Adrenal gland (tissue), 12 donors: ENCODE results near the gene TRAPPC10. TPM values are rescaled to one million over a fixed set of nuclear protein-coding genes. Genes with fewer than 3 reads are reported as not detected.

ENCODE experiments used
- DNase-seq, 7 donors: peaks; one replicate each; pipeline ENCODE4 v3.0.0-alpha.2; 2019 to 2020
- H3K27ac ChIP-seq, 5 donors: fragments of 200-600 bp; sonication (generic) in 4 of 5; 1 replicate in 3 of 5; 2 replicates in 2 of 5; pipeline versions ENCODE4 v1.5.1 to v1.8.0; 2016 to 2020; ENCODE audit warnings: mild to moderate bottlenecking in 1 of 5
- H3K27me3 ChIP-seq: fragments of 200-600 bp; 2 replicates; pipeline ENCODE4 v1.8.0; 2021
- H3K36me3 ChIP-seq, 2 donors: fragments of 200-600 bp; replicated peaks in 1 of 2; 1 replicate in 1 of 2; 2 replicates in 1 of 2; pipeline versions ENCODE4 v1.5.1 to v1.8.0; 2018 to 2022
- H3K4me1 ChIP-seq, 2 donors: fragments of 200-600 bp; replicated peaks in 1 of 2; 1 replicate in 1 of 2; 2 replicates in 1 of 2; pipeline versions ENCODE4 v1.5.1 to v1.8.0; 2018 to 2021
- H3K4me3 ChIP-seq, 4 donors: fragments of 200-600 bp; sonication (generic) in 3 of 4; one replicate each; pipeline ENCODE4 v1.5.1; 2016 to 2018
- H3K9me3 ChIP-seq, 3 donors: fragments of 200-600 bp; sonication (generic) in 1 of 3; replicated peaks in 1 of 3; 1 replicate in 2 of 3; 2 replicates in 1 of 3; pipeline versions ENCODE4 v1.5.1 to v1.8.0; 2016 to 2021
- POLR2A ChIP-seq, 2 donors: fragments of 450-650 bp; IDR thresholded peaks; one replicate each; pipeline ENCODE4 v1.6.1; 2017; ENCODE audit warnings: antibody characterized with exemption in 2 of 2, mild to moderate bottlenecking in 2 of 2, moderate library complexity in 1 of 2
- whole genome bisulfite sequencing, 4 donors: extraction: QIAGEN DNeasy Blood & Tissue Kit in 2 of 4; methylation state at CpG; one replicate each; pipeline versions ENCODE4 v1.1.5 to v1.1.7; 2013 to 2017; 5-methylcytosine and 5-hydroxymethylcytosine counted together
- intact Hi-C, 2 donors: fragments of 100-400 bp; cut with DNase I; formaldehyde crosslinking; loops; one replicate each; pipeline versions ENCODE4 v1.14.1 to v1.15.0; 2022 to 2023
- polyA plus RNA-seq, 3 donors: library from polyadenylated mRNA; stranded (reverse); fragments of 200-250 nt in 2 of 3; fragments of 350-450 nt in 1 of 3; fragmentation: Illumina TruSeq in 1 of 3; extraction: RNeasy Lipid Tissue Mini Kit (QIAGEN cat#74804) in 1 of 3; gene quantifications; one replicate each; pipeline ENCODE4 v1.2.3, GENCODE V29; 2013 to 2014
- total RNA-seq, 9 donors: library from RNA; depleted of rRNA in 4 of 9; stranded (reverse); fragments of >200 nt in 4 of 9; fragments of 120-200 nt in 1 of 9; fragmentation: NEBNext Ultra II Directional in 1 of 9; extraction: Animal tissue kit (Norgen Biotek cat#: 25700) in 1 of 9; gene quantifications; one replicate each; pipeline versions ENCODE4 v1.1.0 to v1.2.4, GENCODE V29; 2013 to 2023
- TF ChIP-seq, protein P1 (sequence below), 6 experiments: fragments of 450-650 bp in 4 of 6; fragments of 200-600 bp in 2 of 6; sonication (generic) in 1 of 6; IDR thresholded peaks; 1 replicate in 5 of 6; 2 replicates in 1 of 6; pipeline versions ENCODE4 v1.5.1 to v1.8.0; 2016 to 2021; ENCODE audit warnings: antibody characterized with exemption in 6 of 6, mild to moderate bottlenecking in 2 of 6, moderate library complexity in 1 of 6
- donor health status: healthy with polysubstance abuse.
- donor health status: Bipolar disorder and iron deficiency.
- donor health status: DM: yes; HTN: yes; CAD: no.
- donor health status: DM: no; HTN: no; CAD: no.
- donor health status: DM: no; HTN: no; CAD: no.
- donor health status: DM: yes; HTN: yes; CAD: no.

Gene TRAPPC10
- total and polyA plus RNA-seq, 12 donors = 5.2 to 34.3 (median 24.7) TPM

DNA sequence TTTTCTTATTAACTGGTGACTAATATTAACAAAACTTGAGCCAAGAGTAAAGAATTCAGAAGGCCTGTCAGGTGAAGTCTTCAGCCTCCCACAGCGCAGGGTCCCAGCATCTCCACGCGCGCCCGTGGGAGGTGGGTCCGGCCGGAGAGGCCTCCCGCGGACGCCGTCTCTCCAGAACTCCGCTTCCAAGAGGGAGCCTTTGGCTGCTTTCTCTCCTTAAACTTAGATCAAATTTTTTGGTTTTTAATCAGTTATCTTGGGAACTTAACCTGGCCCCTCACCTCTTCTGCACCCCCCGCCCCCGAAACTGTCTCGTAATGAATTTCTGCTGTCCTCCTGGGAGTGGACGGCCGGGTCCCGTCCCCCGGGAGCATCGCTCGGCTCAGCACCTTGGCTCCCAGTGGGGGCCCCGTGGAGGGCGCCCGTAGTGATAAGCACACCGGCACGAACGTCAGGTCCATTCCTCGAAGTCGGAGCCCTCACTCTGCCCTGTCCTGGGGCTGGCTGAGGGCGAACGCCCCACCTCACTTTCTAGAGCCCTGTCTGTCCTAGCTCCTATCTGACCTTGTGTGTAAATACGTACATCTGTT, 29.5 kb upstream of the TRAPPC10 start:
- peaks cover 0 to 37% of the 10 kb centered on the region in 2 donors for H3K36me3 ChIP-seq
- no peak overlapping the region for H3K4me3 ChIP-seq
- intact Hi-C loops = no loop called here
- H3K27me3 ChIP-seq = no peaks in the 10 kb centered on the region
- H3K27ac ChIP-seq = no peak overlapping the region
- WGBS, 4 donors = 92 to 96% (median 94%) methylated on average over 30 to 32 of the region's 32 CpGs
- TF ChIP-seq, protein P1, sequence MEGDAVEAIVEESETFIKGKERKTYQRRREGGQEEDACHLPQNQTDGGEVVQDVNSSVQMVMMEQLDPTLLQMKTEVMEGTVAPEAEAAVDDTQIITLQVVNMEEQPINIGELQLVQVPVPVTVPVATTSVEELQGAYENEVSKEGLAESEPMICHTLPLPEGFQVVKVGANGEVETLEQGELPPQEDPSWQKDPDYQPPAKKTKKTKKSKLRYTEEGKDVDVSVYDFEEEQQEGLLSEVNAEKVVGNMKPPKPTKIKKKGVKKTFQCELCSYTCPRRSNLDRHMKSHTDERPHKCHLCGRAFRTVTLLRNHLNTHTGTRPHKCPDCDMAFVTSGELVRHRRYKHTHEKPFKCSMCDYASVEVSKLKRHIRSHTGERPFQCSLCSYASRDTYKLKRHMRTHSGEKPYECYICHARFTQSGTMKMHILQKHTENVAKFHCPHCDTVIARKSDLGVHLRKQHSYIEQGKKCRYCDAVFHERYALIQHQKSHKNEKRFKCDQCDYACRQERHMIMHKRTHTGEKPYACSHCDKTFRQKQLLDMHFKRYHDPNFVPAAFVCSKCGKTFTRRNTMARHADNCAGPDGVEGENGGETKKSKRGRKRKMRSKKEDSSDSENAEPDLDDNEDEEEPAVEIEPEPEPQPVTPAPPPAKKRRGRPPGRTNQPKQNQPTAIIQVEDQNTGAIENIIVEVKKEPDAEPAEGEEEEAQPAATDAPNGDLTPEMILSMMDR (IDR thresholded peaks at IDR 0.05) = no peak
- TF ChIP-seq POLR2A (IDR thresholded peaks at IDR 0.05) = no peak
- DNase-seq = no peak
- no peaks in the 10 kb centered on the region for H3K9me3 ChIP-seq
- H3K4me1 ChIP-seq = no peaks in the 10 kb centered on the region

DNA sequence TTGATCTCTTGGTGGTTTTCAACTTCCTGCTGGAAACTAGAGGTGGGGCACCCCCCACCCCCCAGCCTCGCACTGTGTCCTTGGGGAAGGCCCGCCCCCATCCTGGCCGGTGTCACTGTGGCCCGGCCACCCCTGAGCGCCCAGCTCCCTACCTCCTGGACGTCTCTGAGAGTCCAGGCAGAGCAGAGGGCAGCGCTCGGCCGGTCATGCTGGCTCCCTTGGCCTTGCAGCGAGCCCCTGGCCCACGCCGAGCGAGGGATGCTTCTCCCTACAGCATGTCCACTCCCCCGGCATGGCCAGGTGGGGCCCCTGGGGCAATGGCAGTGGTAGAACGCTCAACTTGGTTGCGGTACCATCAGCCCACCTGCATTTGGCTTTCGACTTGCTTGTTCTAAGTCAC, 28.7 kb upstream of the TRAPPC10 start:
- peaks cover 0 to 35% of the 10 kb centered on the region in 2 donors for H3K36me3 ChIP-seq
- H3K9me3 ChIP-seq = no peaks in the 10 kb centered on the region
- WGBS, 4 donors = 67 to 90% (median 86%) methylated on average over 3 to 17 of the region's 17 CpGs
- intact Hi-C loops = no loop called here
- no peak overlapping the region for H3K4me3 ChIP-seq
- no peak overlapping the region for H3K27ac ChIP-seq
- no peaks in the 10 kb centered on the region for H3K27me3 ChIP-seq
- DNase-seq = no peak
- TF ChIP-seq POLR2A (IDR thresholded peaks at IDR 0.05) = no peak
- TF ChIP-seq, protein P1 (IDR thresholded peaks at IDR 0.05) = no peak
- H3K4me1 ChIP-seq = no peaks in the 10 kb centered on the region

DNA sequence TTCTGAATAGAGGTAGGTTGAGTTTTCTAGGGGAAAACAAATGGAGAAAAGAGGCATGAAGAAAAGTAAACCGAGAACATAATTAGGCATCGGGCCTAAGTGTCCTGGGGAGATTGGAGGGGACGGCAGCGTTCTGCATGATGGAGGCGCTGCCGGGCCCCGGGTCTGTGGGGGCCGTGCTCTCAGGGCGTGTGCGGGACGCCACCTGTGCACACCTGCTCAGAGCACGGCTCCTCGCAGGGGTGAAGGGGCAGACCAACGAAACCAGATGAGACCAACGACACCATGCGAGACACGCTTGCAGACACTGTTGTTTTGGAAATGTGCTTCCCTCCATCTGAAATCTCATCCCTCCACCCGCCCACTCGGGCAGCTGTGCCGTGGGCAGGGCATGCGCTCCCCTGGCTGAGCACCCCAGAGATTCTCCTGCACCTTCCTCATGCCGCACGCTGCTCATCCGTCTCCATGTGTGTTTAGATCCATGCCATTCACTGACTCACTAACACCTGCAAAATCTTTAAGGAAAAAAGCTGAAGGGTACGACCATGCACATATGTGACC, 28.2 kb upstream of the TRAPPC10 start:
- intact Hi-C loops = no loop called here

DNA sequence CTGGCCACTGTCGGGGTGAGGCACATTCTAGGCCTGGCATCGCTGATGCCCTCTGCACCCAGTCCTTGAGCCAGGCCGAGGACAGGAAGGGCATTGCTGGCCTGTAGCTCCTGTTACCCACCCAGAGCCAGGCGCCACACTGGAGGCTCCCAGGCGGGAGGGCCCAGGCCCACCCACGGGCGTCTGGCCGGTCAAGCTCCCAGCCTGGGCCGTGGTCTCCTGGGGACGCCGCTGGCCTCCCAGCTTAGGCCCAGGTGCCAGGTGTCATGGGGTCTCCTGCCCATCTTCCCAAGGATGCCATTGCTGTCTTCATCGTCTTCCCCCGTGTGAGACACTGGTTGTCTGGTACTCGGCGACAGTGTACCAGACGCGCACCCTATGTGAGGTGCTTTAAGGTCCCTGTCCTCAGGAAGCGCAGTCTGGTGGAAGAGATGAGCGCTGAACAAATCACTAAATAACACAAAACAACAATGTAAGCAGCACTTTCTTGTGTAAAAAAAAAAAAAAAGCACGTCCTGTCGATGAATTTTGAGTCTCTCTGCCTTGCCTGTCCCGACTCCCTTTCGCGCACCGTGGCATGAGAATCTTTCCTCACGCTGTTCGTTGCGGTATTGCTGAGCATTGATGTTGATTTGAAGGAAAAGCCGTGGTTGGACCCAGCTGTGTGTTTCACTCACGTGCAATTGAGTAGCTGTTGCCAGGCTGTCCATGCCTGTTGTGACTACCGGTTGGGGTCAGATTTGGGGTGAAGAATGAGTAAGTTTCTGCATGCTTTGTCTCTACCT, 27.0 kb upstream of the TRAPPC10 start:
- Histone ChIP-seq H3K27me3 (no peaks in the 10 kb centered on the region), H3K36me3 (peaks cover 0 to 29% of the 10 kb centered on the region in 2 donors), H3K4me3 (no peak overlapping the region), H3K9me3 (no peaks in the 10 kb centered on the region), H3K4me1 (no peaks in the 10 kb centered on the region), H3K27ac (no peak overlapping the region)
- intact Hi-C loops = no loop called here
- no peak for DNase-seq
- 89 to 92% (median 91%) methylated on average over 22 to 31 of the region's 31 CpGs for WGBS, 4 donors
- no peak for TF ChIP-seq POLR2A (IDR thresholded peaks at IDR 0.05)
- TF ChIP-seq, protein P1 (IDR thresholded peaks at IDR 0.05) = no peak

More for the DNA sequence above, 28.2 kb upstream of the TRAPPC10 start:
- 90 to 96% (median 94%) methylated on average over 14 to 25 of the region's 25 CpGs for WGBS, 4 donors
- no peaks in the 10 kb centered on the region for H3K27me3 ChIP-seq
- peaks cover 0 to 30% of the 10 kb centered on the region in 2 donors for H3K36me3 ChIP-seq
- H3K9me3 ChIP-seq = no peaks in the 10 kb centered on the region
- H3K27ac ChIP-seq = no peak overlapping the region
- H3K4me1 ChIP-seq = no peaks in the 10 kb centered on the region
- DNase-seq = no peak
- TF ChIP-seq, protein P1 (IDR thresholded peaks at IDR 0.05) = no peak
- no peak overlapping the region for H3K4me3 ChIP-seq
